ENCODE measurements around the gene SNX33.
"Not testable (repeated sequence)": the region's sequence is repeated elsewhere in the genome, so short reads cannot be mapped to it uniquely, and the experiment has no call there.

The SNX33 gene

GRCh38 chr15:75699961-75700874 lies 52.5 kb downstream of the SNX33 start:
- peak; percentile 41 for DNase-seq (ENCODE audit: low spot score)

- DNase-seq (ENCODE audit: low spot score): not testable (repeated sequence)
Measured at GRCh38 chr15:75701071-75702003, 53.6 kb downstream of the SNX33 start.

DNA sequence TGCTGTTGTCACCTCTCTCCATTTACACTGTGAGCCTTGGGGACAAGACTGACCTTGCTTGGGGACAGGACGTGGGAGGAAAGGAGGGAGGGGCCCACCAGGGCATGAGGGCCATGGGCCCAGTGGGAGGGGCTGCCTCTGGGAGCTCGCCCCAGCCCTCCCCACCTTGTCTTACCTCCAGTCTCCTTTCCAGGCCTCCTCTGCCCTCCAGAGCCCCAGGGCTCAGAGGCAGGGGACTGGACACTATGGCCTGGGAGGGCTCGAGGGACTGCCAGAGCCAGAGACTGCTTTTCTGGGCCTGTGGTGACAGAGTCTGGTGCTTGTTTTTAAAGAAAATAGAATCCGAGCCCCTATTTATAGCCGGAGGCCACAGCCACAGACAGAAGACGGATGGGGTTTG lies 54.7 kb downstream of the SNX33 start:
- no peak for DNase-seq (ENCODE audit: low spot score)

GRCh38 chr15:75703440-75704262 lies 55.9 kb downstream of the SNX33 start:
- not testable (repeated sequence) for DNase-seq (ENCODE audit: low spot score)

- no peak for DNase-seq (ENCODE audit: low spot score)
Measured at GRCh38 chr15:75704263-75704615, 56.5 kb downstream of the SNX33 start.

DNA sequence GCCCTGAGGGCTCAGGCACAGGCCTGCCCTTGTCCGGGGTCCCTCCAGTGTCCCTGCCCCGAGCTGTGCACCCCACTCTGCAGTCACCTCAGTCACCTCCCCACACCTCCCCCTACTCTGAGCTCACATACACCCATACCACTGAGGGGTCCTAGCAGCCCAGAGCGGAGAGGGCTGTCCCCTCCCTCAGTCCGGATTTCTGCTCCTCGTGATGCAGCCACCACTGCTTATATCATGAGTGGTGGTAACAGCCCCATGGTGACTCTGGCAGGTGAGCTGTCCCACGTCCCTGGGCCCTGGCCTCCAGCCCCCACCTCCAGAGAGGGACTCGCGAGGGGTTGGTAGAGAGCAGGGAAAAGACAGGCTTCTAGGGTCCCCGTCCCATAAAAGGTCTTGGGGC lies 56.9 kb downstream of the SNX33 start:
- no peak for DNase-seq (ENCODE audit: low spot score)

- not testable (repeated sequence) for DNase-seq (ENCODE audit: low spot score)
Measured at GRCh38 chr15:75705375-75705774, 57.7 kb downstream of the SNX33 start.

DNA sequence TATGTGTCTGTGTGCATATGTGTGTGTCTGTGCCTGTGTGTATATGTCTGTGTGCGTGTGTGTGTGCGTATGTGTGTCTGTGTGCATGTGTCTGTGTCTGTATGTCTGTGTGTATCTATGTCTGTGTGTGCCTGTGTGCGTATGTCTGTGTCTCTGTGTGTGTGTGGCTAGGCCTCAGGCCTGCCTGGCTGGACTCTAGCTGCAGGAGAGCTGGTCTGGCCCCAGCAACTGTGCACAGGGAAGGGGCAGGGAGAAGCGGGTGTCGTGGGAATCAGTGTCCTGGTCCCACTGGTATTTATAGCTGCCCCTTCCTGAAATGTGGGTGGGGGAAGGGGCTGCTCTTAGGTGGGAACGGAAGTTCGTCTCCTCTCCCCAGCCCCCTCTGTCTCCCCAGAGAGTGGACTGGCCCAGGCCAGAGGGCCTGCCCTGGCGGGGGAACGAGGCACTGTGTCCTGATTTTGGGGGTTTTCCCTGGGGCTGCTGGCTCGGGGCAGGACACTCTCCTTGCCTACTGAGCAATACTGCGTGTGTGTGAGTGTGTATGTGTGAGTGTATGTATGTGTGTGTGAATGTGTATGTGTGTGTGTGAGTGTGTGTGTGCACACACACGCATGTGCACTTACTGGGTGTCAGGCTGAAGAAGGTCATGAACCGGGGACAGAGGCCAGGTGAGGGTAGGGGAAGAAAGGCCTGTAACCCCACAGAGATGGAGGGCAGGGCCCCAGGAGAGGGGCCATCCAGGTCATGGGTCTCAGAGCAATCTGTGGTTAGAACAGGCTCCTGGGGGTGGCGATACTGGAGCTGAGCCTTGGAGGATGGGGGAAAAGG lies 58.4 kb downstream of the SNX33 start:
- DNase-seq (ENCODE audit: low spot score): no peak

DNA sequence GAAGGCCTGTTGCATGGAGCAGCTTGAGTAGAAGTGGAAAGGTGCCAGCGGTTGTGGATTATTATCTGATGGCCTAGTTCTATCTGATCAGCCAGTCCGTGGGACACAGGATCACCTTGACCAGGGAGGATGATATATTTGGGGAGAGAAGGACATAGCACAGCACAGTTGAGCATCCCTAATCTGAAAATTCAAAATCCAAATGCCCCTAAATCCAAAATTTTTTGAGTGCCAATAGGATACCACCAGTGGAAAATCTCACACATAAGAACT lies 58.9 kb downstream of the SNX33 start:
- DNase-seq (ENCODE audit: low spot score): no peak

DNA sequence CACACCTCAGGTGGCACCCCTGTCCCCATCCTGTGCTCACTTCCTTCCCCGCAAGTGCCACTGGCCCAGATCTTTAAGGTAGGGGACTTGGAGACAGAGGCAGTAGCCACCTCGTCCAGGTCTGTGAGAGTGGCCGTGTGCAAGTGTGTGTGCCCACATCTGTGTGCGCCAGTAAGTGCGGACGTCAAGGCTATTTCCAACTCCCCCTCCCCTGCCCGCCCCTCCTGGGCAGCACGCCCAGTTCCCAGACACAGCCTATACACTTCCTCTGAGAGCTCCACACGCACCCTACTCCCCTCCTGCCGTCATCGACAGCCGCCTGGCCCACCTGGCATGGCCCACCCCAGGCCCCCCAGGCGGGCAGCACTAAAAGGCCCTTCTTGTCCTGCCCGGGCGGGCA lies 61.7 kb downstream of the SNX33 start:
- not testable (repeated sequence) for DNase-seq (ENCODE audit: low spot score)

DNA sequence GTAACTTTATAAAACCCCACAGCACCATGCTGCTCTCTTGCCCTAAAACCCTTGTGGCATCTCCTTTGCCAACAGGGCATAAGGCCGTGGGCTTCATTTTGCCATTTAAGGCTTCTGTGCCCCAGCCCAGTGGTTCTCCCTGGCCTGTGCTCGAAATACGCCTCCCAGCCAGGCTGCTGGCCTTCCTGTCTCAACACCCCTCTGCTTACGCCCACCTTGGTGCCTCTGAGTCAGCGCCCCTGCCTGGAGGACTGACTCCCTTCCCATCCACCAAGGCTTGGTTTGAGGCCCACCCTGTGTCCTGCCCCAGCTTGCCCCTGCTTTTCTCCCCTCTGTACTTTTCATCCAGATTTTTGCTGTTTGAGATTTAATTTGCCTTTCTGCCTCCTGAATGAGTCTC lies 63.2 kb downstream of the SNX33 start:
- DNase-seq (ENCODE audit: low spot score): not testable (repeated sequence)

GRCh38 chr15:75711495-75711894 lies 63.8 kb downstream of the SNX33 start:
- not testable (repeated sequence) for DNase-seq (ENCODE audit: low spot score)
